Epidermal melanocyte (primary cell): ENCODE data around the gene STK31.
"Not testable (repeated sequence)": the region's sequence is repeated elsewhere in the genome, so short reads cannot be mapped to it uniquely, and the experiment has no call there.

Experiments
- DNase-seq: peaks from one replicate; pipeline ENCODE4 v3.0.0; 2011; ENCODE audit warnings: low spot score; ENCODE audit not compliant: insufficient read length

The STK31 gene

GRCh38 chr7:23802720-23803397, 92.8 kb downstream of the STK31 start:
- DNase-seq: no peak

GRCh38 chr7:23804707-23805106, 94.7 kb downstream of the STK31 start:
- DNase-seq: no peak

GRCh38 chr7:23808421-23808820, 98.4 kb downstream of the STK31 start:
- no peak for DNase-seq

DNA sequence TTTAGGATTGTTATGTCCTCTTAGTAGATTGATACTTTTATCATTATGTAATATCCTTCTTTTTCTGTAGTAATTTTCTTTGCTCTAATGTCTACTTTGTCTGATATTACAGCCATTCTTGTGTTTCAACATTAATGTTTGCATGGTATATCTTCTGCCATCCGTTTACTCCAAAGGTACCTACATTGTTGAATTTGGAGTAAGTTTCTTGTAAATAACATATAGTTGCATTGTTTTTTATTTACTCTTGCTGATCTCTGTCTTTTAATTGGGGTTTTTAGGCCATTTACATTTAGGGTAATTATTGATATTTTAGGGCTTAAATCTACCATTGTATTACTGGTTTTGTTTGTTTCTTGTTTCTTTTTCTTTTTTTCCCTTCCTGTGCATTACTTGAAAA, 100.1 kb downstream of the STK31 start:
- no peak for DNase-seq

DNA sequence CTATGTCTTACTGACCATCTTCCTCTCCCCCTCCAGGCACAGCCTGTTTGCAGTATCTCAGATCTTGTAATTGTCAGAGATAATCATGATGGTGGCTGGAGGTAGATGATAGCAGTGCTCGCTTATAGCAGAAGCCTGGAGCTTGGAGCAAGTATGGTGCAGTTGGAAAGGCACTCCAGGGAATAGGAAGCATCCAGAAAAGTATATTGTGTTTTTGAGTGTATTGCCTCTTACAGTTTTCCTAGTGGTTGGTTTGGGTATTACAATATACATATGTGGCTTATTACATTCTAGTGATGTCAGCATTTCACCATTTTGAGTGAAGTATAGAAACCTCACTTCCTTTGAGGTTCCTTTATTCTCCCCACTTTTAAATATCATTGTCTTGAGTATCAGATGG, 101.5 kb downstream of the STK31 start:
- no peak for DNase-seq

DNA sequence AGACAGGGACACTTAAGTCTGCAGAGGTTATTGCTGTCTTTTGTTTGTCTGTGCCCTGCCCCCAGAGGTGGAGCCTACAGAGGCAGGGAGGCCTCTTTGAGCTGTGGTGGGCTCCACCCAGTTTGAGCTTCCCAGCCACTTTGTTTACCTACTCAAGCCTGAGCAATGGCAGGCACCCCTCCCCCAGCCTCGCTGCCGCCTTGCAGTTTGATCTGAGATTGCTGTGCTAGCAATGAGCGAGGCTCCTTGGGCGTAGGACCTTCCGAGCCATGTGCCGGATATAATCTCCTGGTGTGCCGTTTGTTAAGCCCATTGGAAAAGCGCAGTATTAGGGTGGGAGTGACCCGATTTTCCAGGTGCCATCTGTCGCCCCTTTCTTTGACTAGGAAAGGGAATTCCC, 118.1 kb downstream of the STK31 start:
- DNase-seq: not testable (repeated sequence)

- DNase-seq: not testable (repeated sequence)
Observed at GRCh38 chr7:23832733-23833132, 122.7 kb downstream of the STK31 start.

DNA sequence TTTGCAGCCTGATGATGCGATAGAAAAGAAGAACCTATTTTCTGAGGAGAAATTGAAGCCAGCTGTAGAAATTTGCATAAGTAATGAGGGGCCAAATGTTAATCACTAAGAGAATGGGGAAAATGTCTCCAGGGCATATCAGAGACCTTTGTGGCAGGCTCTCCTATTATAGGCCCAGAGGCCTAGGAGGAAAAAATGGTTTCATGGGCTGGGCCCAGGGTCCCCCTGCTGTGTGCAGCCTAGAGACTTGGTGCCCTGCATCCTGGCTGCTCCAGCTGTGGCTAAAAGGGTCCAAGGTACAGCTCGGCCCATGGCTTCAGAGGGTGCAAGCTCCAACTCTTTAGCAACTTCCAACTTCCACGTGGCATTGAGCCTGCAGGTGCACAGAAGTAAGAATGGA, 123.4 kb downstream of the STK31 start:
- no peak for DNase-seq

- DNase-seq: not testable (repeated sequence)
Observed at GRCh38 chr7:23844837-23845236, 134.8 kb downstream of the STK31 start.

DNA sequence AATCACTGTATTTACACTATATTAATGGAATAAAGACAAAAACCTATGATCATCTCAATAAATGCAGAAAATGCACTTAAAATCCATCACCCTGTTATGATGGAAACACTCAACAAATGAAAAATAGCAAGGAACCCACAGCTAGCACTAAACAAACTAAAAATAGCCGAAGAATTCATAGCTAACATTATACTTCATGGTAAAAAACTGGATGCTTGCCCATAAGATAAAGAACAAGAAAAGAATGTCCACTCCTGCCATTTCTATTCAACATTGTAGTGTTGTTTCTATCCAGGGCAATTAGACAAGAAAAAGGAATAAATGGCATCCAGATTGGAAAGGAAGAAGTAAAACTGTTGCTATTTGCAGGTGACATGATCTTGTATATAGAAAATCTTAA, 142.1 kb downstream of the STK31 start:
- no peak for DNase-seq

GRCh38 chr7:23852988-23853387, 143.0 kb downstream of the STK31 start:
- no peak for DNase-seq

- DNase-seq: no peak
Observed at GRCh38 chr7:23863209-23863787, 153.3 kb downstream of the STK31 start.

DNA sequence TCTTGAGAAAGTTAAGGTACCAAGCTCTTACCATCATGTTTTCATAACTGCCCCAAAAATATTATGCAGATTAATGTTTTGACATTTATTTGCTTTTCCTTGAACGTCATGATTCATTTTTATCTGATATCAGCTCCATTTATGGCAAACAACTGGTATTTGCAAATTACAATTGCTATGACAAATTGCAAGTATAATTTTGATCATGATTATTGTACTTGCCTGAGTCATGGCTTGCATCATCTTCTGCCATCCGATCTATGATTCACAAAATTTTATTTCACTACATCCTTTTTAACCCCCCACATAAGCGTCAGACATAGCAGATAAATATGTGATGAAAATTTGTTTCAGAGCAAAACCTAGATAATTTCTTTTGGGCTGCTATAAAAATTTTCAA, 155.0 kb downstream of the STK31 start:
- DNase-seq: no peak

DNA sequence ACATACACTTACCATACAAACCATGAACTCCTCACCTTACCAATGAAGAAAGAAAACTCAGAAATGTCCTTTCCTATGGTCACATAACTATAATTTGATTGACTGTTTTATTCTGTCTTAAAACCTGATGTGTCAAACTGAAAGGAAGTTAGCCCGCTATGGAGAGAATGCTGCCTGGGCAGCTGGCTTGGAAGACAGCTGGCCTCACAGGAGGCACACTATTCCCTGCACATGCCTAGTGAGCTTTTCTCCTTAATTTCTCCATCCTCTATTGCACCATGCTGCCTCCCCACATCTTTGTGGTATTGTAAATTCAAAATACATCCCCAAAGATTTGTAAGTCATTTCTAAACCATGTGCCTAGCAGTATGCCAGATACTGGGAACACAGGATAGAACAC, 163.3 kb downstream of the STK31 start:
- DNase-seq: no peak

- DNase-seq: not testable (repeated sequence)
Observed at GRCh38 chr7:23876526-23876925, 166.5 kb downstream of the STK31 start.
